Ascending aorta (tissue), 2 donors: ENCODE measurements around the gene SNX8. TPM values are rescaled to one million over a fixed set of nuclear protein-coding genes. Genes with fewer than 3 reads are reported as not detected.
"Not testable (repeated sequence)": the region's sequence is repeated elsewhere in the genome, so short reads cannot be mapped to it uniquely, and the experiment has no call there.

Source experiments
- DNase-seq, 2 donors: peaks; one replicate each; pipeline ENCODE4 v3.0.0-alpha.2; 2019; ENCODE audit warnings: low spot score in 2 of 2
- H3K27ac ChIP-seq, 2 donors: fragments of 200-600 bp; sonication (generic); one replicate each; pipeline ENCODE4 v1.5.1; 2016 to 2017; ENCODE audit warnings: mild to moderate bottlenecking in 1 of 2
- H3K27me3 ChIP-seq: fragments of 200-600 bp; sonication (generic); one replicate; pipeline ENCODE4 v1.5.1; 2017
- H3K36me3 ChIP-seq, 2 donors: fragments of 200-600 bp; sonication (generic); one replicate each; pipeline ENCODE4 v1.5.1; 2016
- H3K4me1 ChIP-seq, 2 donors: fragments of 200-600 bp; sonication (generic); one replicate each; pipeline ENCODE4 v1.5.1; 2016 to 2017; ENCODE audit warnings: mild to moderate bottlenecking in 1 of 2
- H3K4me3 ChIP-seq, 2 donors: fragments of 200-600 bp; sonication (generic); one replicate each; pipeline ENCODE4 v1.5.1; 2016 to 2017; ENCODE audit warnings: mild to moderate bottlenecking in 1 of 2
- H3K9me3 ChIP-seq, 2 donors: fragments of 200-600 bp; sonication (generic); one replicate each; pipeline ENCODE4 v1.5.1; 2016
- CTCF ChIP-seq, 3 experiments: fragments of 200-600 bp in 2 of 3; fragments of 450-650 bp in 1 of 3; sonication (generic) in 2 of 3; IDR thresholded peaks; one replicate each; pipeline ENCODE4 v1.5.1; 2016 to 2019; ENCODE audit warnings: antibody characterized with exemption in 3 of 3, mild to moderate bottlenecking in 1 of 3, moderate library complexity in 1 of 3
- intact Hi-C: fragments of 100-400 bp; cut with DNase I; formaldehyde crosslinking; loops from one replicate; pipeline ENCODE4 v1.15.1; 2023
- total RNA-seq: library from RNA; depleted of rRNA; stranded (reverse); fragments of >200 nt; gene quantifications from one replicate; pipeline ENCODE4 v1.1.0, GENCODE V29; 2016

Gene SNX8
- total RNA-seq, 1 donor from 2014 or later: 12.2 TPM

- Histone ChIP-seq H3K27me3 (no peaks in the 10 kb centered on the region), H3K4me3 (no peak overlapping the region), H3K36me3 (peaks cover 18 to 30% of the 10 kb centered on the region in 2 donors), H3K4me1 (no peaks in the 10 kb centered on the region), H3K27ac (no peak overlapping the region), H3K9me3 (no peaks in the 10 kb centered on the region)
- DNase-seq: no peak
- intact Hi-C loops: no loop called here
- TF ChIP-seq CTCF (IDR thresholded peaks at IDR 0.05): no peak
These were observed 43.7 kb downstream of the SNX8 start for GRCh38 chr7:2270495-2270894.

GRCh38 chr7:2269991-2270460, 44.2 kb downstream of the SNX8 start:
- no peaks in the 10 kb centered on the region for H3K9me3 ChIP-seq
- H3K4me3 ChIP-seq: no peak overlapping the region
- no peak for TF ChIP-seq CTCF (IDR thresholded peaks at IDR 0.05)
- H3K36me3 ChIP-seq: peaks cover 18 to 28% of the 10 kb centered on the region in 2 donors
- no peak for DNase-seq
- H3K27ac ChIP-seq: no peak overlapping the region
- H3K27me3 ChIP-seq: no peaks in the 10 kb centered on the region
- intact Hi-C loops: no loop called here
- no peaks in the 10 kb centered on the region for H3K4me1 ChIP-seq

- H3K9me3 ChIP-seq, H3K4me3 ChIP-seq, H3K27me3 ChIP-seq, intact Hi-C loops, H3K4me1 ChIP-seq, H3K27ac ChIP-seq, DNase-seq: not testable (repeated sequence)
- H3K36me3 ChIP-seq: peaks cover 12 to 27% of the 10 kb centered on the region in 2 donors
These were observed 44.9 kb downstream of the SNX8 start for GRCh38 chr7:2269089-2269990.

GRCh38 chr7:2266911-2267310, 47.3 kb downstream of the SNX8 start:
- Histone ChIP-seq H3K27ac (no peak overlapping the region), H3K9me3 (no peaks in the 10 kb centered on the region), H3K36me3 (peaks cover 9 to 27% of the 10 kb centered on the region in 2 donors), H3K27me3 (no peaks in the 10 kb centered on the region), H3K4me3 (no peak overlapping the region), H3K4me1 (no peaks in the 10 kb centered on the region)
- no peak for TF ChIP-seq CTCF (IDR thresholded peaks at IDR 0.05)
- no peak for DNase-seq
- intact Hi-C loops: no loop called here

GRCh38 chr7:2264158-2264557, 50.1 kb downstream of the SNX8 start:
- no peak for TF ChIP-seq CTCF (IDR thresholded peaks at IDR 0.05)
- intact Hi-C loops: no loop called here
- peaks cover 6 to 15% of the 10 kb centered on the region in 2 donors for H3K36me3 ChIP-seq

GRCh38 chr7:2263176-2263575, 51.1 kb downstream of the SNX8 start:
- intact Hi-C loops: no loop called here
- Histone ChIP-seq H3K9me3 (no peaks in the 10 kb centered on the region), H3K4me1 (no peaks in the 10 kb centered on the region), H3K36me3 (peaks cover 9 to 15% of the 10 kb centered on the region in 2 donors), H3K4me3 (no peak overlapping the region), H3K27me3 (no peaks in the 10 kb centered on the region), H3K27ac (no peak overlapping the region)
- DNase-seq: no peak
- no peak for TF ChIP-seq CTCF (IDR thresholded peaks at IDR 0.05)

More at GRCh38 chr7:2264158-2264557, 50.1 kb downstream of the SNX8 start:
- Histone ChIP-seq H3K4me3 (no peak overlapping the region), H3K9me3 (no peaks in the 10 kb centered on the region), H3K4me1 (no peaks in the 10 kb centered on the region), H3K27ac (no peak overlapping the region), H3K27me3 (no peaks in the 10 kb centered on the region)
- no peak for DNase-seq
